ENCODE measurements around the gene PLVAP. TPM values are rescaled to one million over a fixed set of nuclear protein-coding genes. Genes with fewer than 3 reads are reported as not detected.

PLVAP gene
- total RNA-seq, 1 donor from 2014 or later, result 0.08 TPM

GRCh38 chr19:17359905-17360800 lies 17.0 kb downstream of the PLVAP start:
- no peaks in the 10 kb centered on the region for H3K9me3 Mint-ChIP-seq
- intact Hi-C loops (cut with micrococcal nuclease), result no loop called here
- H3K27me3 Mint-ChIP-seq (ENCODE audit: insufficient read depth), result peaks cover 5% of the 10 kb centered on the region
- H3K36me3 Mint-ChIP-seq (ENCODE audit: low read depth), result no peaks in the 10 kb centered on the region
- H3K4me3 Mint-ChIP-seq, result no peak overlapping the region
- DNase-seq (ENCODE audit: low spot score), result no peak
- H3K27ac Mint-ChIP-seq, result no peak overlapping the region
- H3K4me1 Mint-ChIP-seq (ENCODE audit: low read depth), result no peaks in the 10 kb centered on the region

GRCh38 chr19:17358395-17358794 lies 18.7 kb downstream of the PLVAP start:
- no peaks in the 10 kb centered on the region for H3K36me3 Mint-ChIP-seq (ENCODE audit: low read depth)
- no peak overlapping the region for H3K4me3 Mint-ChIP-seq
- no peak for DNase-seq (ENCODE audit: low spot score)
- intact Hi-C loops (cut with micrococcal nuclease), result no loop called here
- H3K9me3 Mint-ChIP-seq, result no peaks in the 10 kb centered on the region
- no peaks in the 10 kb centered on the region for H3K4me1 Mint-ChIP-seq (ENCODE audit: low read depth)
- peaks cover 5% of the 10 kb centered on the region for H3K27me3 Mint-ChIP-seq (ENCODE audit: insufficient read depth)
- no peak overlapping the region for H3K27ac Mint-ChIP-seq

GRCh38 chr19:17357724-17358123 lies 19.4 kb downstream of the PLVAP start:
- peaks cover 8% of the 10 kb centered on the region for H3K27me3 Mint-ChIP-seq (ENCODE audit: insufficient read depth)
- H3K27ac Mint-ChIP-seq, result no peak overlapping the region
- H3K36me3 Mint-ChIP-seq (ENCODE audit: low read depth), result no peaks in the 10 kb centered on the region
- no peaks in the 10 kb centered on the region for H3K9me3 Mint-ChIP-seq
- DNase-seq (ENCODE audit: low spot score), result no peak
- H3K4me1 Mint-ChIP-seq (ENCODE audit: low read depth), result no peaks in the 10 kb centered on the region
- intact Hi-C loops (cut with micrococcal nuclease), result no loop called here
- H3K4me3 Mint-ChIP-seq, result no peak overlapping the region

- H3K27me3 Mint-ChIP-seq (ENCODE audit: insufficient read depth), result peaks cover 6% of the 10 kb centered on the region
- H3K4me3 Mint-ChIP-seq, result no peak overlapping the region
- DNase-seq (ENCODE audit: low spot score), result no peak
- no peaks in the 10 kb centered on the region for H3K4me1 Mint-ChIP-seq (ENCODE audit: low read depth)
- intact Hi-C loops (cut with micrococcal nuclease), result no loop called here
- H3K36me3 Mint-ChIP-seq (ENCODE audit: low read depth), result no peaks in the 10 kb centered on the region
- H3K27ac Mint-ChIP-seq, result no peak overlapping the region
- H3K9me3 Mint-ChIP-seq, result no peaks in the 10 kb centered on the region
Observed at GRCh38 chr19:17357078-17357666, 20.0 kb downstream of the PLVAP start.

- no peak for DNase-seq (ENCODE audit: low spot score)
- Mint-ChIP-seq H3K27me3 (ENCODE audit: insufficient read depth) (peaks cover 16% of the 10 kb centered on the region), H3K36me3 (ENCODE audit: low read depth) (no peaks in the 10 kb centered on the region), H3K9me3 (no peaks in the 10 kb centered on the region), H3K4me1 (ENCODE audit: low read depth) (peaks cover 5% of the 10 kb centered on the region), H3K4me3 (no peak overlapping the region), H3K27ac (no peak overlapping the region)
- intact Hi-C loops (cut with micrococcal nuclease), result no loop called here
Observed at GRCh38 chr19:17353386-17353785, 23.8 kb downstream of the PLVAP start.

- Mint-ChIP-seq H3K4me1 (ENCODE audit: low read depth) (peaks cover 5% of the 10 kb centered on the region), H3K27me3 (ENCODE audit: insufficient read depth) (peaks cover 15% of the 10 kb centered on the region), H3K9me3 (no peaks in the 10 kb centered on the region), H3K27ac (no peak overlapping the region), H3K36me3 (ENCODE audit: low read depth) (no peaks in the 10 kb centered on the region), H3K4me3 (no peak overlapping the region)
- intact Hi-C loops (cut with micrococcal nuclease), result no loop called here
- DNase-seq (ENCODE audit: low spot score), result no peak
Observed at GRCh38 chr19:17352608-17353280, 24.4 kb downstream of the PLVAP start.

- Mint-ChIP-seq H3K4me3 (no peak overlapping the region), H3K9me3 (no peaks in the 10 kb centered on the region), H3K27me3 (ENCODE audit: insufficient read depth) (peaks cover 17% of the 10 kb centered on the region), H3K4me1 (ENCODE audit: low read depth) (peaks cover 5% of the 10 kb centered on the region), H3K27ac (no peak overlapping the region), H3K36me3 (ENCODE audit: low read depth) (no peaks in the 10 kb centered on the region)
- no peak for DNase-seq (ENCODE audit: low spot score)
- intact Hi-C loops (cut with micrococcal nuclease), result no loop called here
Observed at GRCh38 chr19:17351815-17352435, 25.2 kb downstream of the PLVAP start.

- Mint-ChIP-seq H3K4me1 (ENCODE audit: low read depth) (peaks cover 14% of the 10 kb centered on the region), H3K27me3 (ENCODE audit: insufficient read depth) (peaks cover 17% of the 10 kb centered on the region), H3K27ac (no peak overlapping the region), H3K4me3 (no peak overlapping the region), H3K9me3 (no peaks in the 10 kb centered on the region), H3K36me3 (ENCODE audit: low read depth) (no peaks in the 10 kb centered on the region)
- intact Hi-C loops (cut with micrococcal nuclease), result no loop called here
- DNase-seq (ENCODE audit: low spot score), result no peak
Observed at GRCh38 chr19:17348700-17349099, 28.4 kb downstream of the PLVAP start.

- Mint-ChIP-seq H3K36me3 (ENCODE audit: low read depth) (no peaks in the 10 kb centered on the region), H3K4me3 (no peak overlapping the region), H3K27ac (no peak overlapping the region), H3K27me3 (ENCODE audit: insufficient read depth) (peaks cover 14% of the 10 kb centered on the region), H3K4me1 (ENCODE audit: low read depth) (peaks cover 14% of the 10 kb centered on the region), H3K9me3 (no peaks in the 10 kb centered on the region)
- no peak for DNase-seq (ENCODE audit: low spot score)
- intact Hi-C loops (cut with micrococcal nuclease), result no loop called here
Observed at GRCh38 chr19:17347877-17348276, 29.3 kb downstream of the PLVAP start.

GRCh38 chr19:17347361-17347760 lies 29.8 kb downstream of the PLVAP start:
- no peak overlapping the region for H3K4me3 Mint-ChIP-seq
- intact Hi-C loops (cut with micrococcal nuclease), result no loop called here

GRCh38 chr19:17346109-17346671 lies 31.0 kb downstream of the PLVAP start:
- Mint-ChIP-seq H3K9me3 (no peaks in the 10 kb centered on the region), H3K27ac (no peak overlapping the region), H3K4me3 (no peak overlapping the region), H3K27me3 (ENCODE audit: insufficient read depth) (peaks cover 9% of the 10 kb centered on the region), H3K4me1 (ENCODE audit: low read depth) (peaks cover 9% of the 10 kb centered on the region), H3K36me3 (ENCODE audit: low read depth) (no peaks in the 10 kb centered on the region)
- peak; percentile 71 for DNase-seq (ENCODE audit: low spot score)
- intact Hi-C loops (cut with micrococcal nuclease), result loop anchor here (1.0 kb wide), 3 partner anchors 40 to 120 kb away; no protein-coding TSS in a partner anchor

More at GRCh38 chr19:17347361-17347760, 29.8 kb downstream of the PLVAP start:
- H3K27me3 Mint-ChIP-seq (ENCODE audit: insufficient read depth), result peaks cover 14% of the 10 kb centered on the region
- H3K36me3 Mint-ChIP-seq (ENCODE audit: low read depth), result no peaks in the 10 kb centered on the region
- no peaks in the 10 kb centered on the region for H3K9me3 Mint-ChIP-seq
- H3K27ac Mint-ChIP-seq, result no peak overlapping the region
- no peak for DNase-seq (ENCODE audit: low spot score)
- H3K4me1 Mint-ChIP-seq (ENCODE audit: low read depth), result peaks cover 14% of the 10 kb centered on the region

GRCh38 chr19:17341845-17342244 lies 35.3 kb downstream of the PLVAP start:
- DNase-seq (ENCODE audit: low spot score), result no peak
- Mint-ChIP-seq H3K27me3 (ENCODE audit: insufficient read depth) (no peaks in the 10 kb centered on the region), H3K4me3 (no peak overlapping the region), H3K4me1 (ENCODE audit: low read depth) (peaks cover 9% of the 10 kb centered on the region), H3K9me3 (no peaks in the 10 kb centered on the region), H3K27ac (no peak overlapping the region), H3K36me3 (ENCODE audit: low read depth) (peaks cover 2% of the 10 kb centered on the region)
- intact Hi-C loops (cut with micrococcal nuclease), result no loop called here
